Measurements from ENCODE around the gene SRD5A3. TPM values are rescaled to one million over a fixed set of nuclear protein-coding genes. Genes with fewer than 3 reads are reported as not detected.
A peak's percentile ranks its signal among the peaks of the same experiment; 100 is the strongest.

SRD5A3 gene
- total RNA-seq, 1 donor, result 13.0 TPM

GRCh38 chr4:55318175-55319129 is 27.6 kb upstream of the SRD5A3 start:
- Histone ChIP-seq H3K27ac (ENCODE audit: low read depth, low read length) (no peak overlapping the region), H3K4me3 (ENCODE audit: insufficient read depth, low read length) (no peak overlapping the region), H3K4me2 (ENCODE audit: insufficient read depth, low read length) (no peak overlapping the region), H3K27me3 (ENCODE audit: insufficient read depth, low read length) (peaks cover 21% of the 10 kb centered on the region), H3K9me3 (ENCODE audit: low read depth, low read length) (no peaks in the 10 kb centered on the region), H3K4me1 (ENCODE audit: insufficient read depth, low read length) (no peaks in the 10 kb centered on the region), H4K20me1 (ENCODE audit: insufficient read depth, low read length) (no peaks in the 10 kb centered on the region), H3K79me2 (ENCODE audit: insufficient read depth, low read length) (no peaks in the 10 kb centered on the region), H2AFZ (ENCODE audit: low read length) (no peak overlapping the region), H3K36me3 (ENCODE audit: insufficient read depth, low read length) (no peaks in the 10 kb centered on the region)
- DNase-seq (ENCODE audit: insufficient read length, low spot score, missing footprints), result no peak
- TF ChIP-seq, protein P1, sequence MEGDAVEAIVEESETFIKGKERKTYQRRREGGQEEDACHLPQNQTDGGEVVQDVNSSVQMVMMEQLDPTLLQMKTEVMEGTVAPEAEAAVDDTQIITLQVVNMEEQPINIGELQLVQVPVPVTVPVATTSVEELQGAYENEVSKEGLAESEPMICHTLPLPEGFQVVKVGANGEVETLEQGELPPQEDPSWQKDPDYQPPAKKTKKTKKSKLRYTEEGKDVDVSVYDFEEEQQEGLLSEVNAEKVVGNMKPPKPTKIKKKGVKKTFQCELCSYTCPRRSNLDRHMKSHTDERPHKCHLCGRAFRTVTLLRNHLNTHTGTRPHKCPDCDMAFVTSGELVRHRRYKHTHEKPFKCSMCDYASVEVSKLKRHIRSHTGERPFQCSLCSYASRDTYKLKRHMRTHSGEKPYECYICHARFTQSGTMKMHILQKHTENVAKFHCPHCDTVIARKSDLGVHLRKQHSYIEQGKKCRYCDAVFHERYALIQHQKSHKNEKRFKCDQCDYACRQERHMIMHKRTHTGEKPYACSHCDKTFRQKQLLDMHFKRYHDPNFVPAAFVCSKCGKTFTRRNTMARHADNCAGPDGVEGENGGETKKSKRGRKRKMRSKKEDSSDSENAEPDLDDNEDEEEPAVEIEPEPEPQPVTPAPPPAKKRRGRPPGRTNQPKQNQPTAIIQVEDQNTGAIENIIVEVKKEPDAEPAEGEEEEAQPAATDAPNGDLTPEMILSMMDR (IDR thresholded peaks at IDR 0.05; ENCODE audit: extremely low read depth, low read depth, low read length), result no peak

DNA sequence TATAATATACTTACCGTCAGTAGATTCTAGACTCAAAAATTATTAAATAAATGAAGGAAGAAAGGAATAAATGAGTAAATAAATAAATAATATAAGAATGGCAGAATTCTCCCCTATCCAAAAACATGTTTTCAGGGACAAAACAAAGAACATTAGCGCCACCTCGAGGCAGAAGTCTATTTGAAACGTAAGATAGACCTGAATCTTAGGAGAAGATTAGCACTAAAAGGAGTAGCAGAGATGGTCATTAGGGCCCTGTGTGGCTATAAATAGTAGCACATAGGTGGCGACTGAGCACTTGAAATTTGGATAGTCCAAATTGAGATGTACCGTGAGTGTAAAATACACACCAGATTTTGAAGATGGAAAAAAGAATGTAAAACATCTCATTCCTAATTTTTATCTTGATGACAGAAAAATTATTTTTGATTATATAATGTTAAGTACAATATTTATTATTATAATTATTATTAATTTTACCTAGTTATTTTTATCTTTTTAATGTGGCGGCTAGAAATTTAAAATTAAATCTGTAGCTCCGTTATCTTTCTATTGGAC is 24.3 kb upstream of the SRD5A3 start:
- Histone ChIP-seq H3K36me3 (ENCODE audit: insufficient read depth, low read length) (no peaks in the 10 kb centered on the region), H3K79me2 (ENCODE audit: insufficient read depth, low read length) (no peaks in the 10 kb centered on the region), H3K27me3 (ENCODE audit: insufficient read depth, low read length) (peaks cover 18% of the 10 kb centered on the region), H3K4me1 (ENCODE audit: insufficient read depth, low read length) (no peaks in the 10 kb centered on the region), H3K4me2 (ENCODE audit: insufficient read depth, low read length) (no peak overlapping the region), H3K27ac (ENCODE audit: low read depth, low read length) (no peak overlapping the region), H4K20me1 (ENCODE audit: insufficient read depth, low read length) (no peaks in the 10 kb centered on the region), H2AFZ (ENCODE audit: low read length) (no peak overlapping the region), H3K9me3 (ENCODE audit: low read depth, low read length) (no peaks in the 10 kb centered on the region), H3K4me3 (ENCODE audit: insufficient read depth, low read length) (no peak overlapping the region)
- TF ChIP-seq, protein P1 (IDR thresholded peaks at IDR 0.05; ENCODE audit: extremely low read depth, low read depth, low read length), result peak; percentile 70
- DNase-seq (ENCODE audit: insufficient read length, low spot score, missing footprints), result no peak

GRCh38 chr4:55323375-55323774 is 22.7 kb upstream of the SRD5A3 start:
- Histone ChIP-seq H3K36me3 (ENCODE audit: insufficient read depth, low read length) (no peaks in the 10 kb centered on the region), H3K27me3 (ENCODE audit: insufficient read depth, low read length) (peaks cover 18% of the 10 kb centered on the region), H2AFZ (ENCODE audit: low read length) (no peak overlapping the region), H3K27ac (ENCODE audit: low read depth, low read length) (no peak overlapping the region), H3K79me2 (ENCODE audit: insufficient read depth, low read length) (no peaks in the 10 kb centered on the region), H4K20me1 (ENCODE audit: insufficient read depth, low read length) (no peaks in the 10 kb centered on the region), H3K4me1 (ENCODE audit: insufficient read depth, low read length) (no peaks in the 10 kb centered on the region), H3K4me3 (ENCODE audit: insufficient read depth, low read length) (no peak overlapping the region), H3K9me3 (ENCODE audit: low read depth, low read length) (no peaks in the 10 kb centered on the region), H3K4me2 (ENCODE audit: insufficient read depth, low read length) (no peak overlapping the region)
- no peak for DNase-seq (ENCODE audit: insufficient read length, low spot score, missing footprints)
- TF ChIP-seq, protein P1 (IDR thresholded peaks at IDR 0.05; ENCODE audit: extremely low read depth, low read depth, low read length), result no peak

DNA sequence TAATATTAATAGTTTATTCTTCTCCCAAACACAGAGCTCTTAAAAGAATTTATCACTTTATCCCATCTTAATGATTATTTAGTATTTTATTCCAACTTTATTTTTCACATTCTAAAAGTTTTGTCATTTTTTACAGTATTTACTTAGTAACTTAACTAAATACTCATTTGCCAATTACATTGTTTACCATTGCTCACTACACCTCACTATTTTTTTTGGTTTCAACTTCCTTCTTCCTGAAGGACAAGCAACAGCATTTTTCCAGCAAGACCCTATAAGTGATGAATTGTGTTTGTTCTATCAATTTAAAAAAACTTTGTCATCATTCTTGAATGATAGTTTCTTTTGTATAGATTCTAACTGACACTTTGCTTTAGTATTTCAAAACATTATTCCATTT is 19.4 kb upstream of the SRD5A3 start:
- TF ChIP-seq, protein P1 (IDR thresholded peaks at IDR 0.05; ENCODE audit: extremely low read depth, low read depth, low read length), result no peak
- no peak overlapping the region for H3K27ac ChIP-seq (ENCODE audit: low read depth, low read length)
- H3K4me3 ChIP-seq (ENCODE audit: insufficient read depth, low read length), result no peak overlapping the region
- DNase-seq (ENCODE audit: insufficient read length, low spot score, missing footprints), result no peak
- no peaks in the 10 kb centered on the region for H4K20me1 ChIP-seq (ENCODE audit: insufficient read depth, low read length)
- no peaks in the 10 kb centered on the region for H3K9me3 ChIP-seq (ENCODE audit: low read depth, low read length)
- H3K36me3 ChIP-seq (ENCODE audit: insufficient read depth, low read length), result no peaks in the 10 kb centered on the region
- H3K4me2 ChIP-seq (ENCODE audit: insufficient read depth, low read length), result no peak overlapping the region
- no peaks in the 10 kb centered on the region for H3K27me3 ChIP-seq (ENCODE audit: insufficient read depth, low read length)
- no peaks in the 10 kb centered on the region for H3K4me1 ChIP-seq (ENCODE audit: insufficient read depth, low read length)
- no peak overlapping the region for H2AFZ ChIP-seq (ENCODE audit: low read length)
- H3K79me2 ChIP-seq (ENCODE audit: insufficient read depth, low read length), result no peaks in the 10 kb centered on the region

Measured in osteoblast (primary cell).